ENCODE measurements around the gene MTMR6.

The MTMR6 gene

DNA sequence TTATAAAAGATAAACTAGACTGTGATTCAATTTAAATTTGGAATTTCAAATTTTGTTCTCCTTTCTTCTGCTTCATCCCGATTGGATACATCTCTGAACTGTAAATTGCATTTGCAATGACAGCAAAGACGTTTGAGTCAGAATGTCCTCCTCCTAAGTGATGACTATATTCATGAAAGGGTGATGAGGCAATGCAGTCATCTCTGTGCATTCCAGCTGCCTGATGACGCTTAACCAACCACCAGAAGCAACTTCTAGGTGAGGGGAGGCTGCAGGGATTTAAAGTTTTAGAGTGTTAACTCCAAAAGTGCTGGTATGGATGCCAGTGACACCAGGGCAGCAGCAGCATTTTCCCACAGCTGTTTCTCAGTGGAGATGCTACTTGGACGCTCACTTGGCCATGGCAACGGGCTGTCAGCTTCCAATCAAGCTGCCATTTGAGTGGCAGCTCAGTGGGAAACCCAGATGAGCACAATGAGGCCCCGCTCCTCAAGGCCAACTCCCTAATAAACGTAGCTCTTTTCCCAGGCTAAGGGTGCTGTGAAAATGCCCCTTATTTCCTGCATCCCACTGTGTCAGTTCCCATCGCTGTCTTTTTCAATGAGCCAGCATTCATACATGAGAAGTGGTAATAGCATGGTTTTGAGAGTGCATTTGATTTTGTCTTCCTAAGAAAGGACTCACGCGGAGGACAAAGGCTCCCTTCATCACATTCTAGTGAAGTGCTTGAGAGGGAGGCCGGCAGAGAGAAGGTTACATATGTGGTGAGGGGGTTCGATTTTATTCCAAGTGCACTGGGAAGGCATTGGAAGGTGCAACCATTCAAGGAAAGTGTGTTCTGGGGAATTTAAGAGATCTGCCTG lies 70.0 kb downstream of the MTMR6 start:
- no peak for DNase-seq (ENCODE audit: low read depth in 2 of 2)

- no peak for DNase-seq (ENCODE audit: low read depth in 2 of 2)
These were observed 72.1 kb downstream of the MTMR6 start for GRCh38 chr13:25215253-25215575.

DNA sequence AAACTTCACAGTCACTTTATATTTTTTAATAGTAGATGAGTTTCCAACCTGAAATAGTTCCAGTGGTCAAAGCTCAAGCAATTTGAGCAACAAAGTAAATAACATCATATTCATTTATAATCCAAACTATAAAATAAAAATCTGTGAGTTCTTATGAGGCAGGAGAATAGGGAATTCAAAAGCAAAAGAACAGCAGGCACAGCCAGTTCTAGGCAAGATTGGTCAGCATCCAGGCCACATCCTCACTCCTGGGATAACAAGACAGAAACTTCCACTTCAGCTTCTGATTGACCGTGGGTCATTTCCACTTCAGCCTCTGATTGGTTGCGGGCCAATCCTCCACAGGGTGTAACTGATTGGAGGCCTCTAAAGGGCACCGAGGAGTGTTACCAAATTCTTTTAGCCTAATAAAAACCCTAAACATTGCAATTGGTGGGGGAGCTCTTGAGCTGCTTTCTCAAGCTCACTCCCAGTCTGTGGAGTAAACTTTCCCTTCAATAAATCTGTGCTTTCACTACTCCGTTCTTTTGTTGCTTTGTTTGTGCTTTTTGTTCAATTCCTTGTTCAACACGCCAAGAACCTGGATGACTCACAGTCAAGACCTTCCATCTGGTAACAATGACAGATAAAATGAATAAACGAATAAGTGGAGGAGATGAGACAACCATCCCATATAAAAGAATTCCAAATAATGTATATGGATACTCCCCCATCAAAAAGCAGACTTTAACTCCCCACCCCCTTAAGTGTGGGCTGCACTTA lies 72.6 kb downstream of the MTMR6 start:
- DNase-seq (ENCODE audit: low read depth in 2 of 2) = no peak

DNA sequence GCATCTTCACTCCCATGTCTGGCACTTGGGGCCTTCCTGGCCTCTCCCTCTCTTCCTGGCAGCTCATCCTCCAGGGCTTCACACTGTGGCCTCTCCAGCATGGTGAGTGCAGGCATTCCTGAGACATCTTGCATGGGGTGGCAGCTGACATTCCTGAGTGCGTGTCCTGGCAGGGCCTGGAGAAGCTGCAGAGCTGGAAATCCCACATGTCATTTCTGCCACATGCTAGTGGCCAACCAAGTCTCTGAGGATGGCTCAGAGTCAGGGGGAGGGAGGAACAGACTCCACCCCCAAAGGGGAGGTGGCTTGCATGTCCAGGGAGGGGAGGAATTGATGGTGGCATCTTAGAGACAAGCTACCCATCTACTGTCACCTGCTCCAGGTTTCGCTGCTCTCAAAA lies 73.6 kb downstream of the MTMR6 start:
- DNase-seq (ENCODE audit: low read depth in 2 of 2) = no peak

GRCh38 chr13:25210842-25211569 lies 76.3 kb downstream of the MTMR6 start:
- DNase-seq (ENCODE audit: low read depth in 2 of 2) = no peak

DNA sequence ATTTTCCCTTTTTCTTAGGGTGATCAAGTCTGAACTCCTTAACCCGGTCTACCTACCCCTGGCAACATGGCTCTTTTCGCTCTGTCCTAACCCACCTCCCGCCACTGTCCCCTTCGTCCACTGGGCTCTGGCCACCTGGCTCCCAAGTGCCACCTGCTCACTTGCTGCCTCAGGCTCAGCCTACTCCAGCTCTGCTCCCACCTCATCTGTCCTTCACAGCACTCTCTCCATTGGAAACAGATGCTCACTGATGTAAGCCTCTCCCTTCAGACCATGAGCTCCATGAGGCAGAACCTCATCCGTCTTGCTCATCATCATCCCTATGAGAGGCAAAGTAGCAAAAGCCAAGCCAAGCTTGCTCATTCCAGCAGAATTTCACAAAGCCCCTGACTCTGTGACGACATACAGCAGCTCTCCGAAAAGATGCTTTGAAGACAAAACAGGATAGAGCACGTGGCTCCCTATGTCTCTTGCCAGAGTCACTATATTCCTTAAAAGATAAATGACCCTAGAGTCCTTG lies 79.9 kb downstream of the MTMR6 start:
- no peak for DNase-seq (ENCODE audit: low read depth in 2 of 2)

- DNase-seq (ENCODE audit: low read depth in 2 of 2) = no peak
These were observed 82.4 kb downstream of the MTMR6 start for GRCh38 chr13:25204863-25205262.

DNA sequence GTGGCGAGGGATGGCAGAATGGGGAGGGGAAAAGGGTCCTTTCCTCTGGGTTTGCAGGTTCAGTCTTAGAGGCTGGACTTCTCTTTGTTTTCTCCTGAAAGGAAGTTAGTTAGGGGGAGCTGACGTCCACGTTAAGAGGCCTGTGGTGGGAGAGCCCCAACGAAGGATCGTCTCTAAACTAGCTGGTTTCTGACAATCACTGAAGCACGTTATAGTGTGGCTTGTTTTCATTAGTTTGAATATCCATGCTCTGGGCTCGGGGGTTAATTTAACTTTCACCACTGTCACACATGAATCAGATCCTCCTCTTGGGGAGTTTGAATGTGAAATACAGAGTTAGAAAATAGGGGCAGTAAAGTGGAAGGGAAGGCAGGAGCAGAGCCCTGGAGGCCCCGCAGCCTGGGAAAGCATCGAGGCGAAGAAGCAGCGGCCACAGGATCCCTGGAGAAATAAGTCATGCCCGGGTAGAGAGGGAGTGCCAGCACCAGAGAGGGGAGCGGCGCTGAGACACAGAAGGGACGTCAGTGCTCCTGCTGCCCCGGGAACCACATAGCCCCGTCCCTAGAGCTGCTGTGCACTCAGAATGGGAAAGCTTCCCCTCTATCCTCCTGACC lies 84.1 kb downstream of the MTMR6 start:
- DNase-seq (ENCODE audit: low read depth in 2 of 2) = no peak

DNA sequence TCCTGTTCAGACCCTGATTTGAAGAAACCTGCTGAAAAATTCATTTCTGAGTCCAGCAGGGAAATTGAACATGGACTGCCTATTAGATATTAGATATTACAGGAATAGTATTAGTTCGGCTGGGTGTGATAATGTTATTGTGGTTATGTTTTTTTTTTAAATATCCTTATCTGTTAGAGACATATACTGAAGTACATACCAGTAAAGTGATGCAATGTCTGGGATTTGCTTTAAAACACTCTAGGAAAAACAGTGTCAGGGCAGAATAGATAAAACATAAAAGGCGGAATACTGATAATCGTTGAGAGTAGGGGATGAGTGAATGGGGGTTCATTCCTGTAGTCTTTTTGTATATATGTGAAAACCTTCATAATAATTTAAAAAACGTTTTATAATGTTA lies 86.5 kb downstream of the MTMR6 start:
- no peak for DNase-seq (ENCODE audit: low read depth in 2 of 2)

- DNase-seq (ENCODE audit: low read depth in 2 of 2) = no peak
These were observed 88.6 kb downstream of the MTMR6 start for GRCh38 chr13:25198647-25199046.

DNA sequence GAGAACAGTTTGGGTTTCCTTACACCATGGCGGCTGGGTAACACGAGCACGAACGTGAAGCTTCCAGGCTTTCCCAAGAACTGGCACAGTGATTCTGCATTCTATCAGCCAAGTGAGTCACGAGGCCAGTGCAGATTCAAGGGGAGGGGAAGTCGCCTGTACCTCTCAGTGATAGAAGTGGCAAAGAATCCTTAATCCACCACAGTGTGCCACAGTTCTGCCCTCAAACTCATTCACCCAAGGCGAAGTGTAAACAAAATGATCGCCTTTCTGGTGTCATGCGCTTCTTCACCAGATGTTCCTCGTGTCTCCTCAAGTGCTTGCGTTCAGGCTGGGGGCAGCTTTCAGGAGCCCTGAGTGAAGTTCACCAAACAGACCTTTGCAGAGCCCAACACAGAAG lies 90.3 kb downstream of the MTMR6 start:
- no peak for DNase-seq (ENCODE audit: low read depth in 2 of 2)

Data from stimulated activated CD8-positive, alpha-beta memory T cell treated with anti-CD3 and anti-CD28 coated beads, Interleukin-7, amount 100 ng/mL, for 1 hour (primary cell).